ENCODE measurements around the gene CLCNKA. TPM values are rescaled to one million over a fixed set of nuclear protein-coding genes. Genes with fewer than 3 reads are reported as not detected.

CLCNKA gene
- total and polyA plus RNA-seq, 5 donors from 2014 or later: not detected

GRCh38 chr1:16076865-16077238, 55.0 kb downstream of the CLCNKA start:
- no peaks in the 10 kb centered on the region for H3K9me3 ChIP-seq (ENCODE audit: control insufficient read depth in 2 of 2, low read length in 2 of 2)
- H3K36me3 Mint-ChIP-seq: no peaks in the 10 kb centered on the region
- no peak overlapping the region for H3K27ac ChIP-seq (ENCODE audit: insufficient read depth, low read length, poor library complexity, severe bottlenecking)
- H3K4me1 Mint-ChIP-seq: peaks cover 0 to 19% (median 14%) of the 10 kb centered on the region in 4 donors
- peaks cover 6% of the 10 kb centered on the region for H3K27me3 ChIP-seq (ENCODE audit: control insufficient read depth, insufficient read depth, low read length)
- H3K27me3 Mint-ChIP-seq: peaks cover 28% of the 10 kb centered on the region
- no peak for DNase-seq
- no peak overlapping the region for H3K4me3 ChIP-seq (ENCODE audit: low read depth, low read length)
- peaks cover 0 to 3% (median 0%) of the 10 kb centered on the region in 7 donors for H3K9me3 Mint-ChIP-seq
- H3K4me1 ChIP-seq (ENCODE audit: control insufficient read depth, insufficient read depth, low read length, poor library complexity, severe bottlenecking): peaks cover 9% of the 10 kb centered on the region
- no peak overlapping the region for H3K4me3 Mint-ChIP-seq
- no peaks in the 10 kb centered on the region for H3K36me3 ChIP-seq (ENCODE audit: control insufficient read depth, insufficient read depth, low read length)
- ATAC-seq (ENCODE audit: low read depth in 2 of 2): no peak
- peak overlapping the region in 1 of 3 donors; percentile 21 for H3K27ac Mint-ChIP-seq

- Mint-ChIP-seq H3K9me3 (peaks cover 0 to 3% (median 0%) of the 10 kb centered on the region in 7 donors), H3K36me3 (no peaks in the 10 kb centered on the region), H3K27me3 (peaks cover 22% of the 10 kb centered on the region), H3K27ac (peak overlapping the region in 1 of 3 donors; percentile 21), H3K4me1 (peaks cover 0 to 19% (median 13%) of the 10 kb centered on the region in 4 donors), H3K4me3 (peak overlapping the region in 1 of 4 donors; percentile 61)
- Histone ChIP-seq H3K36me3 (ENCODE audit: control insufficient read depth, insufficient read depth, low read length) (no peaks in the 10 kb centered on the region), H3K27me3 (ENCODE audit: control insufficient read depth, insufficient read depth, low read length) (peaks cover 6% of the 10 kb centered on the region), H3K27ac (ENCODE audit: insufficient read depth, low read length, poor library complexity, severe bottlenecking) (no peak overlapping the region), H3K4me1 (ENCODE audit: control insufficient read depth, insufficient read depth, low read length, poor library complexity, severe bottlenecking) (peaks cover 9% of the 10 kb centered on the region), H3K4me3 (ENCODE audit: low read depth, low read length) (no peak overlapping the region), H3K9me3 (ENCODE audit: control insufficient read depth in 2 of 2, low read length in 2 of 2) (no peaks in the 10 kb centered on the region)
- ATAC-seq (ENCODE audit: low read depth in 2 of 2) (no peak), DNase-seq (no peak)
Observed at GRCh38 chr1:16077406-16078245, 55.8 kb downstream of the CLCNKA start.

- Mint-ChIP-seq H3K36me3 (no peaks in the 10 kb centered on the region), H3K4me3 (peak overlapping the region; percentile 28 to 86 (median 66)), H3K9me3 (peaks cover 0 to 3% (median 0%) of the 10 kb centered on the region in 7 donors), H3K4me1 (peaks cover 0 to 17% (median 9%) of the 10 kb centered on the region in 4 donors), H3K27ac (peak overlapping the region in 1 of 3 donors; percentile 71), H3K27me3 (peaks cover 13% of the 10 kb centered on the region)
- H3K4me3 ChIP-seq (ENCODE audit: low read depth, low read length): peak overlapping the region; percentile 56
- DNase-seq: peak; percentile 55 to 77 (median 71)
- H3K36me3 ChIP-seq (ENCODE audit: control insufficient read depth, insufficient read depth, low read length): no peaks in the 10 kb centered on the region
- peak; percentile 66 to 83 for ATAC-seq (ENCODE audit: low read depth in 2 of 2)
- peaks cover 3% of the 10 kb centered on the region for H3K27me3 ChIP-seq (ENCODE audit: control insufficient read depth, insufficient read depth, low read length)
- H3K9me3 ChIP-seq (ENCODE audit: control insufficient read depth in 2 of 2, low read length in 2 of 2): no peaks in the 10 kb centered on the region
- H3K27ac ChIP-seq (ENCODE audit: insufficient read depth, low read length, poor library complexity, severe bottlenecking): no peak overlapping the region
- H3K4me1 ChIP-seq (ENCODE audit: control insufficient read depth, insufficient read depth, low read length, poor library complexity, severe bottlenecking): no peaks in the 10 kb centered on the region
Observed at GRCh38 chr1:16078925-16079656, 57.3 kb downstream of the CLCNKA start.

- Histone ChIP-seq H3K36me3 (ENCODE audit: control insufficient read depth, insufficient read depth, low read length) (no peaks in the 10 kb centered on the region), H3K4me1 (ENCODE audit: control insufficient read depth, insufficient read depth, low read length, poor library complexity, severe bottlenecking) (no peaks in the 10 kb centered on the region), H3K4me3 (ENCODE audit: low read depth, low read length) (no peak overlapping the region), H3K9me3 (ENCODE audit: control insufficient read depth in 2 of 2, low read length in 2 of 2) (no peaks in the 10 kb centered on the region), H3K27me3 (ENCODE audit: control insufficient read depth, insufficient read depth, low read length) (no peaks in the 10 kb centered on the region), H3K27ac (ENCODE audit: insufficient read depth, low read length, poor library complexity, severe bottlenecking) (no peak overlapping the region)
- H3K27me3 Mint-ChIP-seq: peaks cover 4% of the 10 kb centered on the region
- ATAC-seq (ENCODE audit: low read depth in 2 of 2): no peak
- H3K4me3 Mint-ChIP-seq: no peak overlapping the region
- peaks cover 0 to 2% (median 0%) of the 10 kb centered on the region in 7 donors for H3K9me3 Mint-ChIP-seq
- no peak for DNase-seq
- peaks cover 0 to 12% (median 5%) of the 10 kb centered on the region in 4 donors for H3K4me1 Mint-ChIP-seq
- H3K27ac Mint-ChIP-seq: no peak overlapping the region
- H3K36me3 Mint-ChIP-seq: no peaks in the 10 kb centered on the region
Observed at GRCh38 chr1:16080422-16081150, 58.8 kb downstream of the CLCNKA start.

- H3K36me3 ChIP-seq (ENCODE audit: control insufficient read depth, insufficient read depth, low read length): no peaks in the 10 kb centered on the region
- peaks cover 0 to 2% (median 0%) of the 10 kb centered on the region in 7 donors for H3K9me3 Mint-ChIP-seq
- H3K36me3 Mint-ChIP-seq: no peaks in the 10 kb centered on the region
Observed at GRCh38 chr1:16081636-16082035, 59.8 kb downstream of the CLCNKA start.

GRCh38 chr1:16082283-16083038, 60.6 kb downstream of the CLCNKA start:
- Histone ChIP-seq H3K4me3 (ENCODE audit: low read depth, low read length) (no peak overlapping the region), H3K9me3 (ENCODE audit: control insufficient read depth in 2 of 2, low read length in 2 of 2) (no peaks in the 10 kb centered on the region), H3K27me3 (ENCODE audit: control insufficient read depth, insufficient read depth, low read length) (no peaks in the 10 kb centered on the region), H3K36me3 (ENCODE audit: control insufficient read depth, insufficient read depth, low read length) (no peaks in the 10 kb centered on the region), H3K4me1 (ENCODE audit: control insufficient read depth, insufficient read depth, low read length, poor library complexity, severe bottlenecking) (no peaks in the 10 kb centered on the region), H3K27ac (ENCODE audit: insufficient read depth, low read length, poor library complexity, severe bottlenecking) (no peak overlapping the region)
- ATAC-seq (ENCODE audit: low read depth in 2 of 2) (peak in 1 of 2 donors; percentile 31), DNase-seq (peak; percentile 22 to 62 (median 48))
- no peak overlapping the region for H3K4me3 Mint-ChIP-seq
- peaks cover 0 to 2% (median 0%) of the 10 kb centered on the region in 7 donors for H3K9me3 Mint-ChIP-seq
- peaks cover 4% of the 10 kb centered on the region for H3K27me3 Mint-ChIP-seq
- H3K36me3 Mint-ChIP-seq: no peaks in the 10 kb centered on the region
- peak overlapping the region in 1 of 3 donors; percentile 47 for H3K27ac Mint-ChIP-seq
- H3K4me1 Mint-ChIP-seq: peaks cover 0 to 12% (median 4%) of the 10 kb centered on the region in 4 donors

More at GRCh38 chr1:16081636-16082035, 59.8 kb downstream of the CLCNKA start:
- H3K4me3 ChIP-seq (ENCODE audit: low read depth, low read length): no peak overlapping the region
- no peaks in the 10 kb centered on the region for H3K27me3 ChIP-seq (ENCODE audit: control insufficient read depth, insufficient read depth, low read length)
- DNase-seq (no peak), ATAC-seq (ENCODE audit: low read depth in 2 of 2) (no peak)
- Mint-ChIP-seq H3K4me1 (peaks cover 0 to 12% (median 5%) of the 10 kb centered on the region in 4 donors), H3K4me3 (no peak overlapping the region), H3K27ac (no peak overlapping the region), H3K27me3 (peaks cover 4% of the 10 kb centered on the region)
- H3K27ac ChIP-seq (ENCODE audit: insufficient read depth, low read length, poor library complexity, severe bottlenecking): no peak overlapping the region
- no peaks in the 10 kb centered on the region for H3K4me1 ChIP-seq (ENCODE audit: control insufficient read depth, insufficient read depth, low read length, poor library complexity, severe bottlenecking)
- no peaks in the 10 kb centered on the region for H3K9me3 ChIP-seq (ENCODE audit: control insufficient read depth in 2 of 2, low read length in 2 of 2)

- H3K27ac Mint-ChIP-seq: no peak overlapping the region
- Histone ChIP-seq H3K27me3 (ENCODE audit: control insufficient read depth, insufficient read depth, low read length) (no peaks in the 10 kb centered on the region), H3K36me3 (ENCODE audit: control insufficient read depth, insufficient read depth, low read length) (no peaks in the 10 kb centered on the region), H3K4me3 (ENCODE audit: low read depth, low read length) (no peak overlapping the region), H3K27ac (ENCODE audit: insufficient read depth, low read length, poor library complexity, severe bottlenecking) (no peak overlapping the region), H3K4me1 (ENCODE audit: control insufficient read depth, insufficient read depth, low read length, poor library complexity, severe bottlenecking) (no peaks in the 10 kb centered on the region), H3K9me3 (ENCODE audit: control insufficient read depth in 2 of 2, low read length in 2 of 2) (no peaks in the 10 kb centered on the region)
- H3K4me3 Mint-ChIP-seq: no peak overlapping the region
- H3K36me3 Mint-ChIP-seq: no peaks in the 10 kb centered on the region
- DNase-seq (no peak), ATAC-seq (ENCODE audit: low read depth in 2 of 2) (no peak)
- H3K4me1 Mint-ChIP-seq: peaks cover 0 to 12% (median 3%) of the 10 kb centered on the region in 4 donors
- peaks cover 4% of the 10 kb centered on the region for H3K27me3 Mint-ChIP-seq
- peaks cover 0 to 2% (median 0%) of the 10 kb centered on the region in 7 donors for H3K9me3 Mint-ChIP-seq
Observed at GRCh38 chr1:16083486-16083885, 61.6 kb downstream of the CLCNKA start.
